HG02840 (cell line): ENCODE results near the gene SAMD11.

Source experiments
- ATAC-seq: cut with Tn5 transposase; IDR thresholded peaks from one replicate; pipeline ENCODE4 v1.9.1; 2021; ENCODE audit warnings: mild to moderate bottlenecking, moderate library complexity, moderate number of reproducible peaks; ENCODE audit not compliant: unreplicated experiment, low FRiP score

SAMD11 gene

DNA sequence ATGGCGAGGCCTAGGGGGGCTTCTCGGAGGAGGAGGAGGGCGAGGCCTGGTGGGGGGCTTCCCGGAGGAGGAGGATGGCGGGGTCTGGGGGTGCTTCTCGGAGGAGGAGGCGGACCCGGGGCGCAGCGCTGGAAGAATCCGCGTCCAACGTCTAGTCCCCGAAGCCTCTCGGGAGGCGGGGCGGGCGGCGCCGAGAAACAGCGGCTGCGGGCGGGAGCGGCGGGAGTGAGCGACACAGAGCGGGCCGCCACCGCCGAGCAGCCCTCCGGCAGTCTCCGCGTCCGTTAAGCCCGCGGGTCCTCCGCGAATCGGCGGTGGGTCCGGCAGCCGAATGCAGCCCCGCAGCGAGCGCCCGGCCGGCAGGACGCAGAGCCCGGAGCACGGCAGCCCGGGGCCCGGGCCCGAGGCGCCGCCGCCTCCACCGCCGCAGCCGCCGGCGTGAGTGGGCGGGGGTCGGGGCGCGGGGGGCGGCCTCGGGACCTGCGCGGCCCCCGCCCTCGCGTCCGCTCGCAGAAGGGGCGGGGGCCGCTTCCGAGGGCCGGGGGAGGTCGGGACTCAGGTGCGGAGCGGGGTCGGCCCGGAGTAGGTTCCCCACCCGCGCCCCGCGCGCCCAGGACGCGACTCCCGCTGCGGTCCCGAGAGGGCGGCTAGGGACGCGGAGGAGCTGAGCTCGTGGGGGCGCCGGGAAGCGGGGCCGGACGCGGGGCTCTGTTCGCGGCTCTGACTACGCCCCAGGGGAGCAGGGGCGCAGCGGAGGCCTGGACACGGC, 36.8 kb downstream of the SAMD11 start, which contains the start of gene KLHL17:
KLHL17 (plus strand) TSS at position 222 of the 769 bp plus-strand sequence; CDS start at position 332, 110 bp downstream.
- ATAC-seq: no peak

DNA sequence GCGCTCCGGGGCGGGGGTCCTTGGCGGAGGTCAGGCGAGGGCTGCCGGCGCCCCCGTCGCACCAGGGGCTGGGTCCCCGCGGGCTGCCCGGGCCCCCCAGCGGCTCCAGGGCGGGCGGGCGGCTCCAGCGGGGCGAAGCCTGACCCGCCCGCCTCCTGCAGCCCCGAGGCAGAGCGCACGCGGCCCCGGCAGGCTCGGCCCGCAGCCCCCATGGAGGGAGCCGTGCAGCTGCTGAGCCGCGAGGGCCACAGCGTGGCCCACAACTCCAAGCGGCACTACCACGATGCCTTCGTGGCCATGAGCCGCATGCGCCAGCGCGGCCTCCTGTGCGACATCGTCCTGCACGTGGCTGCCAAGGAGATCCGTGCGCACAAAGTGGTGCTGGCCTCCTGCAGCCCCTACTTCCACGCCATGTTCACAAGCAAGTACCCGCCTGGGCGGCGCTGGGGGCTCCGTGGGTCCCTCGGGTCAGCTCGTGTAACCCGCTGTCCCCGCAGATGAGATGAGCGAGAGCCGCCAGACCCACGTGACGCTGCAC, 37.5 kb downstream of the SAMD11 start:
- no peak for ATAC-seq

DNA sequence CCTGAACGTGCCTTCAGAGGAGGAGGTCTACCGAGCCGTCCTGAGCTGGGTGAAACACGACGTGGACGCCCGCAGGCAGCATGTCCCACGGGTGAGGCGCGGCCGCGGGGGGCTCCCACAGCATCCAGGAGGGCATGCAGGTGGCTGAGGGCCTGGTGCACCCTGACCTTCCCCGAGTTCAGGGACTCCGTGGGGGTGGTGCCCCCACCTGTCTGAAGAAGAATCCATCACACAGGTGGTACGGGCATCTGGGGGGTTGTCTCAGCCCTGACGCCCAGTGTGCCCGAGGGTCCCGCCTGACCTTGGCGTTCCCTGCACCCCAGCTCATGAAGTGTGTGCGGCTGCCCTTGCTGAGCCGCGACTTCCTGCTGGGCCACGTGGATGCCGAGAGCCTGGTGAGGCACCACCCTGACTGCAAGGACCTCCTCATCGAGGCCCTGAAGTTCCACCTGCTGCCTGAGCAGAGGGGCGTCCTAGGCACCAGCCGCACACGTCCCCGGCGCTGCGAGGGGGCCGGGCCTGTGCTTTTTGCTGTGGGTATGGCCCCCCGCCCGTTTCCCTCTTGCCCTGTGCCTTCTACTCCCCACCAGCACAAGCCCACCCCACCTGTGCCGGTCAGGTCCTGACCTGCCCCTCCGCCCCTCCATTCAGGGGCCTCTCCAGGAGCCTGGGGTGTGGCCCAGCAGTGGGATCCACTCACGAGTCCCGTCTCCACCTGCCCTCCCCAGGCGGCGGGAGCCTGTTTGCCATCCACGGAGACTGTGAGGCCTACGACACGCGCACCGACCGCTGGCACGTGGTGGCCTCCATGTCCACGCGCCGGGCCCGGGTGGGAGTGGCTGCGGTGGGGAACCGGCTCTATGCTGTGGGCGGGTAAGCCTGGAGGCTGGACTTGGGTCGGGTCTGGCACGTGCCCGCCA, 38.9 kb downstream of the SAMD11 start:
- no peak for ATAC-seq

GRCh38 chr1:963301-963651, 39.6 kb downstream of the SAMD11 start:
- ATAC-seq: no peak

GRCh38 chr1:963746-964525, 40.2 kb downstream of the SAMD11 start:
- ATAC-seq: no peak

DNA sequence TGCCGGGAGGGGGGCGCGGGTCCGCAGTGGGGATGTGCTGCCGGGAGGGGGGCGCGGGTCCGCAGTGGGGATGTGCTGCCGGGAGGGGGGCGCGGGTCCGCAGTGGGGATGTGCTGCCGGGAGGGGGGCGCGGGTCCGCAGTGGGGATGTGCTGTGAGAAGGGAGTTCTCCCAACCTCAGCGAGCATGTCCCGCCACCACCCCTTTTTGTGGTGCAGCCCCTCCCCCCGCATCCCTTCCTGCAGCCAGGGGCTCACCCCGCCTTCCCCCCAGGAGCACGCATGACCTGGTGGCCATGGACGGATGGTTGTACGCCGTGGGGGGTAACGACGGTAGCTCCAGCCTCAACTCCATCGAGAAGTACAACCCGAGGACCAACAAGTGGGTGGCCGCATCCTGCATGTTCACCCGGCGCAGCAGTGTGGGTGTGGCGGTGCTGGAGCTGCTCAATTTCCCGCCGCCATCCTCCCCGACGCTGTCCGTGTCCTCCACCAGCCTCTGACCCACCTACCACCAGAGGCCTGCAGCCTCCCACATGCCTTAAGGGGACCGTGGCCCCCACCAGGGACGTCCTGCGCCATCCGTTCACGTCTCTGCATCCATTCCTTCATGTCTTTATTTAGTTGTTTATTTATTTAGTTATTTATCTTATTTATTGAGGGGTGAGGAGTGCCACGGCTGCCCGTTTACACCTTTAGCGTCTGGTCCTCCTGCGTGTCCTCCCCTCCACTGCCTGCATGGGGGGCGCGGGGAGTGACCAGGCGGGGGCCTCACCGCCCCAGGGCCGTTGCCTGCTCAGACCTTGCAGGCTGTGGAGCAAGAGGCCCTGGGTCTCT, 41.2 kb downstream of the SAMD11 start:
- no peak for ATAC-seq

DNA sequence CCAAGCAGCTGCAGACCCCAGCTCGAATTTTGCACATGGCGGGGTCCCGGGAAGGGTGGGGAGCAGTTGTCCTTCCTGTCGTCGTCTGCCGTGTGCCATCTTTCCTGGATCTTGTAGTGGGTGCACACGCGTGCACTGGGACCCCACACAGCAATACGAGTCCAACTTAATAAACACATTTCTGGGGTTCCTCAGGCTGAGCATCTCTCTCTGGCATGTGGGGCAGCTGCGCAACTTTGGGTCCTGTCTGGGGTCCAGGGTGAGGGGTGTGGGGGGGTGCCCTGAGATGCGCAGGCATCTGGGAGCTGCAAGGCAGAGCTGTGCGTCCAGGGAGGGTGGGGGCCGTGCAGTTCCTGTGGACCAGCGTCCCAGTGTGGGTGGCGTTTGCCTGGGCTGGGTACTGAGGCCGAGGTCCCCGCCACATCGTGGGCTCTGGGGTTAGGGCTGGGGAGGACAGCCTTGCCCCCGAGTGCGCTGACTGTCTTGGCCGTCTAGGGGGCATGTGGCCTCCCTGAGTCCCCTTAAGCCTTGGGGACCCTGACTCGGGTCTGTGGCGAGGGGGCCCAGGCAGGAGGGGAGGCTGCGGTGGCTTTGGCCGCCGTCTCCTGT, 41.9 kb downstream of the SAMD11 start:
- ATAC-seq: no peak

GRCh38 chr1:966135-966703, 42.5 kb downstream of the SAMD11 start, which contains the start of gene PLEKHN1:
TSS of gene PLEKHN1 (plus strand) at chr1:966482. CDS start at chr1:966532, 50 bp downstream.
- ATAC-seq: no peak

- ATAC-seq: no peak
Measured at GRCh38 chr1:966704-967300, 43.1 kb downstream of the SAMD11 start.

DNA sequence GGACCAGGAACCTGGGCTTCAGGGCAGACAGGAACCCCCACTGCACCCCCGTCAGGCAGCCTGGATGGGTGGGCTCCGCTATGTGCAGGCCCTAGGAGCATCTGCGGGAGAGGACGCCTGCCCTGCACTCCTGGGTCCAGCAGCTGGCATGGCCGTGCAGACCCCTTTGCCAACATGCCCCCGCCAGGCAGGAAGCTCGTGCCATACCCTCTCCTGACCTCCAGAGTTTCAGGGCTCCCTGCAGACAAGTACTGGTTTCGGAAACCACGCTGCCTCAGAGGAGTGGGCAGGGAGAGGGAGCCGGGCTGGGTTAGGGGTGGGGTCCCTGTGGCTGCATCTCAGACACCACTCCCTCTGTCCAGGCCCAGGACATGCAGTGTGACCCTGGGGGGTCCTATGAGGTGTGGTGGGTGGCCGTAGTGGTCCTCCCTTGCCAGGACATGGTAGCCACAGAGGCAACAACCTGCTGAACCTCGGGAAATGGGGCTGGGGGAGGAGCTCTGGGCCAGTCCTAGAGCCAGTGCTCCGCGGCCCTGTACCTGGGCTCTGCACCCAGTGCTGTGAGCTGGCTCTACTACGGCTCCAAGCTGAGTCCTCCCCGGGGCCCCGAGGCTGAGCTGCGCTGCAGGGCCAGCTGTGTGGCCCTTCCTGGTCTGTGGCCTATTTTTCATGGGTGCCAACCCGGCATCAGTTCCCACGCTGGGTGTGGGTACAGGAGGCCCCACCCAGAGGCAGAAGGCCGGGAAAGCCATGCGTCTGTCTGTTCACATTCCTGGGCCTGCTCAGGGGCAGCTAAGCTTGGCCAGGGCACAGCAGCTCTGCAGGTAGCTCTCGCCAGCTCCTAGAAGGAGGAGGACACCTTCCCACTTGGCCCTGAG, 44.0 kb downstream of the SAMD11 start:
- ATAC-seq: no peak

- no peak for ATAC-seq
Measured at GRCh38 chr1:969260-969855, 45.6 kb downstream of the SAMD11 start.

- no peak for ATAC-seq
Measured at GRCh38 chr1:970242-970972, 46.7 kb downstream of the SAMD11 start.

- no peak for ATAC-seq
Measured at GRCh38 chr1:970973-971730, 47.4 kb downstream of the SAMD11 start.

GRCh38 chr1:971751-972506, 48.2 kb downstream of the SAMD11 start:
- no peak for ATAC-seq
